Activated T-cell treated with anti-CD3 and anti-CD28 coated beads, Interleukin-2, amount 50 U/mL, for 72 hours (primary cell): ENCODE measurements around the gene PDGFRB. TPM values are rescaled to one million over a fixed set of nuclear protein-coding genes. Genes with fewer than 3 reads are reported as not detected.

Source experiments
- ATAC-seq, 2 donors: fragments of 150-1000 bp; cut with Tn5 transposase; replicated peaks in 1 of 2; 2 replicates each; pipeline ENCODE4 v1.10.0; 2021; ENCODE audit warnings: moderate library complexity in 2 of 2, mild to moderate bottlenecking in 1 of 2
- DNase-seq, 2 donors: peaks; one replicate each; pipeline ENCODE4 v3.0.0; 2021 to 2022; ENCODE audit warnings: mixed read lengths in 1 of 2
- H3K27ac Mint-ChIP-seq: one replicate; pipeline ENCODE4 v1.8.0; 2022; ENCODE audit warnings: mild to moderate bottlenecking, moderate library complexity, mixed read lengths
- H3K27me3 Mint-ChIP-seq: one replicate; pipeline ENCODE4 v1.8.0; 2022; ENCODE audit warnings: low read depth, mixed read lengths
- H3K36me3 Mint-ChIP-seq, 2 donors: one replicate each; pipeline ENCODE4 v1.8.0; 2022; ENCODE audit warnings: mixed read lengths in 2 of 2, mild to moderate bottlenecking in 1 of 2; ENCODE audit not compliant: insufficient read depth in 2 of 2
- H3K4me1 Mint-ChIP-seq: one replicate; pipeline ENCODE4 v1.8.0; 2022; ENCODE audit warnings: low read depth, mixed read lengths
- H3K4me3 Mint-ChIP-seq, 2 donors: one replicate each; pipeline ENCODE4 v1.8.0; 2022; ENCODE audit warnings: mild to moderate bottlenecking in 2 of 2, mixed read lengths in 2 of 2, moderate library complexity in 2 of 2
- H3K9me3 Mint-ChIP-seq, 2 donors: one replicate each; pipeline ENCODE4 v1.8.0; 2022; ENCODE audit warnings: mixed read lengths in 2 of 2
- total RNA-seq, 2 donors: library from RNA; stranded (reverse); gene quantifications; one replicate each; pipeline ENCODE4 v1.2.3, GENCODE V29; 2022

Gene PDGFRB
- total RNA-seq, 2 donors from 2014 or later = 0.34 to 1.1 TPM

- DNase-seq (no peak), ATAC-seq (no peak)
- no peaks in the 10 kb centered on the region for H3K9me3 Mint-ChIP-seq
- no peaks in the 10 kb centered on the region for H3K27me3 Mint-ChIP-seq
- no peak overlapping the region for H3K27ac Mint-ChIP-seq
- H3K36me3 Mint-ChIP-seq = no peaks in the 10 kb centered on the region
- H3K4me3 Mint-ChIP-seq = no peak overlapping the region
- H3K4me1 Mint-ChIP-seq = no peaks in the 10 kb centered on the region
Measured at GRCh38 chr5:150143350-150144245, 12.0 kb downstream of the PDGFRB start.

DNA sequence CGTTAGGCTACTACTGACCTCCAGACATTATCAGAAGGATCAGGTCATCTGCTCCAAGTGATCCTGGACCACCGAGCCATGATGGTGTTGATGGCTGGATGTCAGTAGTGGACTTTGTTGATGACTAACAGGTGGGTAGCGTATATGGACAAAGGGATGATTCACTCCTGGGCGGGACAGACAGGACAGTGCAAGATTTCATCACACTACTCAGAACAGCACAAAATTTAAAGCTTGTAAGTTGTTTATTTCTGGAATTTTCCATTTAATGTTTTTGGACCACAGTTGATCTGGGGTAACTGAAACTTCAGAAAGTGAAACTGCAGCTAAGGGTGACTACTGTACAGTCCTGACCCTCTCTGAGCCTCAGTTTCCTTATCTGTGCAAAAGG is 12.7 kb downstream of the PDGFRB start:
- H3K27ac Mint-ChIP-seq = no peak overlapping the region
- H3K4me1 Mint-ChIP-seq = no peaks in the 10 kb centered on the region
- no peaks in the 10 kb centered on the region for H3K36me3 Mint-ChIP-seq
- DNase-seq = no peak
- no peaks in the 10 kb centered on the region for H3K9me3 Mint-ChIP-seq
- H3K4me3 Mint-ChIP-seq = no peak overlapping the region
- no peak for ATAC-seq
- H3K27me3 Mint-ChIP-seq = no peaks in the 10 kb centered on the region

GRCh38 chr5:150142185-150142958 is 13.3 kb downstream of the PDGFRB start:
- Mint-ChIP-seq H3K27me3 (no peaks in the 10 kb centered on the region), H3K4me3 (no peak overlapping the region), H3K4me1 (no peaks in the 10 kb centered on the region), H3K9me3 (no peaks in the 10 kb centered on the region), H3K27ac (no peak overlapping the region), H3K36me3 (no peaks in the 10 kb centered on the region)
- ATAC-seq (no peak), DNase-seq (no peak)

GRCh38 chr5:150141544-150142184 is 14.0 kb downstream of the PDGFRB start:
- no peak overlapping the region for H3K27ac Mint-ChIP-seq
- no peaks in the 10 kb centered on the region for H3K27me3 Mint-ChIP-seq
- no peaks in the 10 kb centered on the region for H3K36me3 Mint-ChIP-seq
- H3K4me1 Mint-ChIP-seq = no peaks in the 10 kb centered on the region
- no peak overlapping the region for H3K4me3 Mint-ChIP-seq
- H3K9me3 Mint-ChIP-seq = no peaks in the 10 kb centered on the region
- no peak for DNase-seq
- ATAC-seq = no peak

DNA sequence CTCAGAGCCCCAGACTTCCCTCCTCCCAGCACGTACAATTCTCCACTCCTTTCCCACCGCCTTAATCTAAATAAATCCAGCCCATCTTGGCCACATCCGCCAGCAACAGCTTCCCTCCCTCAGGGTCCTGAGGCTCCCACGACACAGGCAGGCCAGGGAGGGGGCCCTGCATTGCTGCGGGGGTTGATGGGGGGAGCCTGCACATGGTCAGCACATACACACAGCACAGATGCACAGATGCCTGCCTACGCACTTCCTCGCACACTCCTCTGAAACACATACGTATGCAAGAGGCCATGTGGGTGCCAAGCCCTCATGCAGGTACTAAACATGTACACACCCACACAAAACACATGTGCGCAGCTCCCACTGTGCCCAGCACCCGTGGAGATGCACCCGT is 14.8 kb downstream of the PDGFRB start:
- Mint-ChIP-seq H3K4me3 (no peak overlapping the region), H3K27me3 (no peaks in the 10 kb centered on the region), H3K27ac (no peak overlapping the region), H3K4me1 (no peaks in the 10 kb centered on the region), H3K36me3 (no peaks in the 10 kb centered on the region), H3K9me3 (no peaks in the 10 kb centered on the region)
- no peak for ATAC-seq
- DNase-seq = no peak

- peaks cover 7% of the 10 kb centered on the region for H3K27me3 Mint-ChIP-seq
- H3K4me1 Mint-ChIP-seq = no peaks in the 10 kb centered on the region
- no peaks in the 10 kb centered on the region for H3K36me3 Mint-ChIP-seq
- ATAC-seq (no peak), DNase-seq (no peak)
- no peaks in the 10 kb centered on the region for H3K9me3 Mint-ChIP-seq
- no peak overlapping the region for H3K4me3 Mint-ChIP-seq
- H3K27ac Mint-ChIP-seq = no peak overlapping the region
Measured at GRCh38 chr5:150139334-150139733, 16.3 kb downstream of the PDGFRB start.

GRCh38 chr5:150138551-150139265 is 16.9 kb downstream of the PDGFRB start:
- DNase-seq = no peak
- ATAC-seq = no peak
- H3K4me3 Mint-ChIP-seq = no peak overlapping the region
- H3K4me1 Mint-ChIP-seq = no peaks in the 10 kb centered on the region
- H3K27me3 Mint-ChIP-seq = peaks cover 7% of the 10 kb centered on the region
- H3K36me3 Mint-ChIP-seq = no peaks in the 10 kb centered on the region
- no peaks in the 10 kb centered on the region for H3K9me3 Mint-ChIP-seq
- H3K27ac Mint-ChIP-seq = no peak overlapping the region

- Mint-ChIP-seq H3K4me3 (no peak overlapping the region), H3K9me3 (no peaks in the 10 kb centered on the region), H3K27ac (no peak overlapping the region), H3K36me3 (no peaks in the 10 kb centered on the region), H3K27me3 (peaks cover 7% of the 10 kb centered on the region), H3K4me1 (no peaks in the 10 kb centered on the region)
- DNase-seq (no peak), ATAC-seq (no peak)
Measured at GRCh38 chr5:150137997-150138396, 17.6 kb downstream of the PDGFRB start.

GRCh38 chr5:150137168-150137957 is 18.3 kb downstream of the PDGFRB start:
- Mint-ChIP-seq H3K27ac (no peak overlapping the region), H3K9me3 (no peaks in the 10 kb centered on the region), H3K27me3 (peaks cover 7% of the 10 kb centered on the region), H3K4me3 (no peak overlapping the region), H3K4me1 (no peaks in the 10 kb centered on the region), H3K36me3 (no peaks in the 10 kb centered on the region)
- DNase-seq (no peak), ATAC-seq (no peak)

DNA sequence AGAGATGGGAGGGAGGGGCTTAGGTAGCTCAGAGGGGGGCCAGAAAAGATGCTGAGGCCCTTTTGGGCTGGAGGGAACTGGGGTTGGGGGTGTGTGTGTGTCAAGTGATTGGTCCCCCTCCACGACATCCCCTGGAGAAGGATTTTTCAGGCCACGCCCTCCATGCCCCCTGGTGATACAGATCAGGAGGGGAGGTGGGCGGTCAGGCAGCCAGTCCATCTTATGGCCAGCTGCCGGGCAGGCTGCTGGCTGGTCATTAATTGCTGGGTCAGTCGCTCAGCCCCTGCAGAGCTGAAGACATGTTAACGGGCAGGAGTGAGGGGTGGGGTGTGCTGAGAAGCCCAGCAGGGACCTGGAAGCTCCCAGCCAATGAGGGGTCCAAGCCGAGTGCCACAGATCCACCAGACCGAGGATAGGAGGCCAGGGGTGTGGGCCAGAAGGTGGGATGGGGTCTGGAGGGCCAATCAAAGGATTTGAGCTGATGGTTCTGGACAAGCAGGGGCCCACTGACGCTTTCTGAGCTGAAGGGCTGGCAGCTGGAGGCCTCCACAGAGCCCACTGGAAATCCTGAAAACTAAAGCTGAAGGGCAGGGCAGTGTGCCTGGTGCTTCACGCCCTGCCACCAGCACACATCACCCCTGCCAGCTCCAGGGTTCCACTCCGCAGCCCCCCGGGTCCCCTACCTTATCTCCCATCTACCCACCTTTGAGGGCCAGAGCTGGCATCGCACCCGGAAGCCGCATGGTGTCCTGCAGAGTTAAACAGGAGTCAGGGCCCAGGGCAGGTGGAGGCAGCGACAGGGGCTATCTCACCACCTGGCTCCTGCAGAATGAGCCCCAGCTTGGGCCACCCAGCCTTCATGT is 19.1 kb downstream of the PDGFRB start:
- no peak for ATAC-seq
- no peak overlapping the region for H3K27ac Mint-ChIP-seq
- peaks cover 7% of the 10 kb centered on the region for H3K27me3 Mint-ChIP-seq
- H3K4me3 Mint-ChIP-seq = no peak overlapping the region
- DNase-seq = no peak
- H3K9me3 Mint-ChIP-seq = no peaks in the 10 kb centered on the region
- H3K36me3 Mint-ChIP-seq = no peaks in the 10 kb centered on the region
- no peaks in the 10 kb centered on the region for H3K4me1 Mint-ChIP-seq

DNA sequence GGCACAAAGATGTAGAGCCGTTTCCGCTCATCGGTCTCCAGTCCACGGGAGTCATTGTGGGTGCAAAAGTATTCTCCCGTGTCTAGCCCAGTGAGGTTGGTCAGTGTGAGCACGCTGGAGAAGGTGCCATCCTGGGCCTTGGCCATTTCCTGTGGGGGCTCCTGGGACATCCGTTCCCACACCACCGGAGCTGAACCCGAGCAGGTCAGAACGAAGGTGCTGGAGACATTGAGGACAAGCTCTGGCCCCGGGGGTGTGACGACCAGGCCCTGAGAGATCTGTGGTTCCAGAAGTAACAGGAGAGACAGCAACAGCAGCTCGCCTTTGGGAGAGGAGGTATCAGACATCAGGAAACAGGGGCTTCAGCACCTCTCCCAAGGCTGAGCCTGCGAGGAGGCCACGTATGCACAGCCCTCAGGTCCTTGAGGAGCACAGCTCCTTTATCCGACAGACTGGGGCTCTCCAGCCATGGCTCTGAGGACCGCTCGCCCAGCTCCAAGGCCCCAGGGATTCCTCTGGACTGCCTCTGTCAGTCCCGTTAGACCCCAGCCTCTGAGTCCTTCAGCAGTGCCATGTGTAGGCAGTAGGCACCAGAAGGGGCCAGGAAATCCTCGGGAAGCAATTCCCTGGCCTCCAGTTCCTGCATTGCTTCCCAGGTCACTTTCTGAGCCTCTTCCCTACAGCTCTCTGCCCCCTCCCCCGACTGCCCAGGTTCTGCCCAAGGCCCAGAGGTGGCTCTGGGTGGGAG is 19.9 kb downstream of the PDGFRB start:
- Mint-ChIP-seq H3K9me3 (no peaks in the 10 kb centered on the region), H3K27me3 (peaks cover 7% of the 10 kb centered on the region), H3K4me3 (no peak overlapping the region), H3K4me1 (no peaks in the 10 kb centered on the region), H3K27ac (no peak overlapping the region), H3K36me3 (no peaks in the 10 kb centered on the region)
- no peak for DNase-seq
- ATAC-seq = no peak
